HG02885 (cell line): ENCODE measurements around the gene SEMA4A.

Experiments used
- ATAC-seq: cut with Tn5 transposase; IDR thresholded peaks from one replicate; pipeline ENCODE4 v1.9.1; 2021; ENCODE audit warnings: mild to moderate bottlenecking; ENCODE audit not compliant: unreplicated experiment, poor library complexity

Gene SEMA4A

GRCh38 chr1:156221986-156222692, 68.8 kb downstream of the SEMA4A start:
- no peak for ATAC-seq

DNA sequence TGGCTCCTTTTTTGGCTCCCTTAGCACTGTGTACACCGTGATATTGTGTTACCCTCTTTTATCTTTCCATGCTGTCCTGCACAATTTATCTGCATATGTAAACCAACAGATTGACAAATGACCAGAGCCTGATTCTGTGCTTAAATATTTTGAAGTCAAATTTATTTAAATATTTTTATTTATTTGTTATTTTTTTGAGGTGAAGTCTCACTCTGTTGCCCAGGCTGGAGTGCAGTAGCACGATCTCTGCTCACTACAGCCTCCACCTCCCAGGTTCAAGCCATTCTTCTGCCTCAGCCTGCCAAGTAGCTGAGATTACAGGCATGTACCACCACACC, 72.3 kb downstream of the SEMA4A start:
- ATAC-seq, result no peak

- ATAC-seq, result peak; percentile 74
These were observed 72.7 kb downstream of the SEMA4A start for GRCh38 chr1:156226116-156226538.

GRCh38 chr1:156226782-156227181, 73.4 kb downstream of the SEMA4A start:
- no peak for ATAC-seq
